ENCODE data around the gene IL2RA.

DNA sequence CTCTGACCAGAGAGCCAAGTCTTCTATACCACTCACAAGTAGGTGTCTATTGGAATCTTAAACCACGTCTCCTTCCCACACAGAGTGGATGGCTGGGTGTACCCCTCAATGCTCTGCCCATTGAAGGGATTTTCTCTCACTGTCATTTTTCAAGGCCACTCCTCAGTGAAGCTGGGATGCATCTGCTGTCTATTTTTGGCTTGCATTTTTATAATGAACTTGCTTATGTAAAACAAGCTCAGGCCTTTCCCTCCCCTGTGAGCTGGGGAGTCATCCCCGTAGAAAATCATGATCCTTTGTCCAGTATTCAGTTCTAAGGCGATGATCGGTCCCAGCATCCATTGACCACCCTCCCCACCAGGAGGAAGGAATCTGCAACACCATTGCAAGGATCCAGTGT lies 16.9 kb upstream of the IL2RA start:
- TF ChIP-seq POLR2A (IDR thresholded peaks at IDR 0.05): no peak
- TF ChIP-seq, protein P1, sequence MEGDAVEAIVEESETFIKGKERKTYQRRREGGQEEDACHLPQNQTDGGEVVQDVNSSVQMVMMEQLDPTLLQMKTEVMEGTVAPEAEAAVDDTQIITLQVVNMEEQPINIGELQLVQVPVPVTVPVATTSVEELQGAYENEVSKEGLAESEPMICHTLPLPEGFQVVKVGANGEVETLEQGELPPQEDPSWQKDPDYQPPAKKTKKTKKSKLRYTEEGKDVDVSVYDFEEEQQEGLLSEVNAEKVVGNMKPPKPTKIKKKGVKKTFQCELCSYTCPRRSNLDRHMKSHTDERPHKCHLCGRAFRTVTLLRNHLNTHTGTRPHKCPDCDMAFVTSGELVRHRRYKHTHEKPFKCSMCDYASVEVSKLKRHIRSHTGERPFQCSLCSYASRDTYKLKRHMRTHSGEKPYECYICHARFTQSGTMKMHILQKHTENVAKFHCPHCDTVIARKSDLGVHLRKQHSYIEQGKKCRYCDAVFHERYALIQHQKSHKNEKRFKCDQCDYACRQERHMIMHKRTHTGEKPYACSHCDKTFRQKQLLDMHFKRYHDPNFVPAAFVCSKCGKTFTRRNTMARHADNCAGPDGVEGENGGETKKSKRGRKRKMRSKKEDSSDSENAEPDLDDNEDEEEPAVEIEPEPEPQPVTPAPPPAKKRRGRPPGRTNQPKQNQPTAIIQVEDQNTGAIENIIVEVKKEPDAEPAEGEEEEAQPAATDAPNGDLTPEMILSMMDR (IDR thresholded peaks at IDR 0.05): no peak
